NCI-H526 (cell line): ENCODE data around the gene PADI1.
A peak's percentile ranks its signal among the peaks of the same experiment; 100 is the strongest.

Experiments used
- DNase-seq, 2 experiments: peaks; one replicate each; lab custom pipeline; 2025; lab: John Stamatoyannopoulos, UW

Gene PADI1

GRCh38 chr1:17272646-17273045, 67.7 kb downstream of the PADI1 start:
- no peak for DNase-seq

DNA sequence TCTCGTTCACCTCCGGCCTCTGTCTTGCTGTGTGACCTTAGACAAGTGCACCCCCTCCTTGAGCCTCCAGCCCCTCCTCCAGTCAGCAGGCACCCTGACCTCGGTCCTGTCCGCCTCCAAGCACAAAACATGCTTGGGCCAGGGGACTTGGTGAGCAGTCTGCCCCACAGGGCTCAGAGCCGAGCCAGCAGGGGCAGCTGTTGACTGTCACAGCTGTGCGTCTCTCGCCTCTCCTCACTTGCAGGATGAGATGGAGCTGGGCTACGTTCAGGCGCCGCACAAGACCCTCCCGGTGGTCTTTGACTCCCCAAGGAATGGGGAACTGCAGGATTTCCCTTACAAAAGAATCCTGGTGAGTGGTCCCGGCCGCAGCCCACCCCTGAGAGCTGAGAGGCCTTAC, 68.2 kb downstream of the PADI1 start:
- no peak for DNase-seq

DNA sequence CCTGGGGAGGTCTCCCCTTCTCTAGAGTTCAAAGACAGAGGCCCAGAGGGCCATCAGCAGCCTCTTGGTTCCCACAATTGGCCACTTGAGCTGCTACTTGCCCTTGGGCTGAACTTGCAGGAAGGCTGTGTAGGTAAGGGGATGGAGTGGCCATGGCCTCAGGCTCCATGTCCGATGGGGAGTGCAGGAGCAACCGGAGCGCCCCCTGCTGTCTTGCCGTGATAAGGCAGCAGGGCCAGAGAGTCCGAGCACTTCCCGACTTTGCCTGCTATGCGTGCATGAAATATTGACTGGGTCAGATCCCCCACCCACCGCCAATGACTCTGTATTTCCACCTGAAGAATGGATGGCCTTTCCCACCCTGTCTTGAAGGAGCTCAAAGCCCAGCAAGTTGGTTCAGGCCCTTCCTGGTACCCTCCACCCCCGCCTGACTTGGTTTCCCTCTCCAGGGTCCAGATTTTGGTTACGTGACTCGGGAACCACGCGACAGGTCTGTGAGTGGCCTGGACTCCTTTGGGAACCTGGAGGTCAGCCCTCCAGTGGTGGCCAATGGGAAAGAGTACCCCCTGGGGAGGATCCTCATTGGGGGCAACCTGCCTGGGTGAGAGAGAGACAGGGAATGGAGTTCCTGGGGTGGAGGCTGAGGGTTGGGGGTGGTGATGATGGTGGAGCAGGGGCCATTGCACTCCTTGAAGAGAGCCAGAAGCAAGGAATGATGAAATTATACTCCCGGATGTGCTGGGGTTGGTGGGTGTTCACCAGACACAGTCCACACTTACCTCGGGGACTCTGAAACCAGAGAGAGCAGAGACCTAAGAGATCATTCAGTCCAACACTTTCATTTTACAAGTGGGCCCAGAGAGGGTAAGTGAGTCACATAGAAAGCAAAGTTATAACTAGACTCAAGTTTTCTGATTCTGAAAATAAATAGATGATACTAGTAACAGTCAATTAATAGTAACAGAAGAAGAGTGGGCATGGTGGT, 69.5 kb downstream of the PADI1 start:
- DNase-seq: peak; percentile 15 to 52

DNA sequence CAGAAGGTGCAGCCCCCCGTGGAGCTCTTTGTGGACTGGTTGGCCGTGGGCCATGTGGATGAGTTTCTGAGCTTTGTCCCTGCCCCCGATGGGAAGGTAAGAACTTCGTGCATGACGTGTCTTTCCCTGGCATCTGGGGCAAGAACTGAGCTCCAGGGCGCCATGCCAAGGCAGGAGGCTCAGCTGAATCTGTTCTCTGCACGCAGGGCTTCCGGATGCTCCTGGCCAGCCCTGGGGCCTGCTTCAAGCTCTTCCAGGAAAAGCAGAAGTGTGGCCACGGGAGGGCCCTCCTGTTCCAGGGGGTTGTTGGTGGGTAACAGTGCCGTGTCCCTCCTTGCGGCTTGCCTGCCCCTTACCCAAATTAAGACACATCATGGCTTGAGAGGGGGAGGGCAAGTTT, 71.6 kb downstream of the PADI1 start:
- DNase-seq: no peak

- no peak for DNase-seq
Measured at GRCh38 chr1:17277511-17278159, 72.7 kb downstream of the PADI1 start.

- DNase-seq: no peak
Measured at GRCh38 chr1:17278996-17279830, 74.3 kb downstream of the PADI1 start.

- DNase-seq: no peak
Measured at GRCh38 chr1:17280436-17280835, 75.5 kb downstream of the PADI1 start.

DNA sequence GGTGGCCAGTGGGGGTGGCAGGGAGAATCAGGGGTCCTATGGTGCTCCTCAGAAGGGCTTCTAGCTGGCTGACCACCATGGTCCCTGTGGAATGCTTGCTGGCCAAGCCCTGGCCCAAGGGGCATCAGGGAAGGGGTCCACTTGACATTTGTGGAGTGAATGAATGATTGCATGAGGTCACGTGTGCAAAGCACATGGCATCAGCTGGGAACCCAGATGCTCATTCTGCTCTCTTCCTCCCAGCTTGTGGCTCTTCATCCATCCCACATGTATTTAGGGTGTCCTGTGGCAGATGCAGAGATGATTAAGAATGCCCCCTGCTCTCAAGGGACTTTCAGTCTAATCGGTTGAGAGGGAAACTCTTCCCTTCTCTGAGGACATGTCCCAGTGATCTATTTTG, 76.0 kb downstream of the PADI1 start:
- DNase-seq: no peak

DNA sequence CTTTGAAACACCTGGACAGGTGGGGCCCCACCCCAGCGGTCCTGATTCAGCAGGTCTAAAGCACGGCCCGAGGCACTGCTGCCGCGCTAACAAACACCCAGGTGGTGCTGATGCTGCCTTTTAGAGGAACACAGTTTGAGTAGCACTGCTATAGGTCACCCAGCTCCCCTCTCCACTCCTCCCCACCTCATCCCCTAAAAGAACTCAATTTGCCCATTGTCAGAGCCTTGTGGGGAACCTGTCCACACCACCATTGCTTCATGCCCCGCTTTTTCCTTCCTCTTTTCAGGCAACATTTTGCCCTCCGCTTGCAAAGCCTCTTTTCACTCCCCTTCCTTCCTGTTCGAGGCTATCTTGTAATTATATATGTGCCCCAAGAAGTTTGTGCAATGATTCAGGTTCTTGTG, 76.8 kb downstream of the PADI1 start:
- DNase-seq: no peak

DNA sequence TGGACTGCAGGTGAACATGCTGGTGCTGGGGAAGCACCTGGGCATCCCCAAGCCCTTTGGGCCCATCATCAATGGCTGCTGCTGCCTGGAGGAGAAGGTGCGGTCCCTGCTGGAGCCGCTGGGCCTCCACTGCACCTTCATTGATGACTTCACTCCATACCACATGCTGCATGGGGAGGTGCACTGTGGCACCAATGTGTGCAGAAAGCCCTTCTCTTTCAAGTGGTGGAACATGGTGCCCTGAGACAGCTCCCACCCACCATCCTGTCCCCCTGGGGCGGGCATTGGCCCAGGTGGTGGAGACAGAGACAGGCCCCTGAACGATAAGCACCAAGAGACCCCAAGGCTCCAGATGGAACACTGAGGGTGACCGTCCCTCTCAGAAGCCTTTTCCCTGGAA, 77.9 kb downstream of the PADI1 start:
- DNase-seq: no peak

- DNase-seq: no peak
Measured at GRCh38 chr1:17286646-17287045, 81.7 kb downstream of the PADI1 start.

- DNase-seq: no peak
Measured at GRCh38 chr1:17287130-17287776, 82.3 kb downstream of the PADI1 start.

GRCh38 chr1:17289721-17290120, 84.8 kb downstream of the PADI1 start:
- DNase-seq: no peak

DNA sequence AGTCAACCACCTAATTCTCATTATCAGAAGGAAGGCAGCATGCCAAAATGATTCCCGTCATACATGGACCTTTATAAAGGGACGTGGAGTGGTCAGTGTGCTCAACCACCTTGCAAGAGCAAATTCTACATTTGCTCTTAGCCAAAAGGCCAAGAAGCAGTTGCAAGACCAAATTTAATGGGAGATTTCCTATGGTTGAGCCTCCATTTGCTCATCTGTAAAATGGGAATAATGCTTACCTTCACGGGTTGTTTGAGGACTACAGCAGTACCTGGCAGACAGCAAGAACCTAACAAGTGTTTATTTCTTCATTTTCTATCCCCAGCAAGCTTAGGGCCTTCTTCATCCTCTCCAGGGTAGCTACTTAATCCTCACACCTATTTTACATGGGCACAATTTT, 85.6 kb downstream of the PADI1 start:
- no peak for DNase-seq

GRCh38 chr1:17292299-17293160, 87.6 kb downstream of the PADI1 start:
- DNase-seq: no peak

GRCh38 chr1:17293681-17294425, 88.9 kb downstream of the PADI1 start:
- no peak for DNase-seq

DNA sequence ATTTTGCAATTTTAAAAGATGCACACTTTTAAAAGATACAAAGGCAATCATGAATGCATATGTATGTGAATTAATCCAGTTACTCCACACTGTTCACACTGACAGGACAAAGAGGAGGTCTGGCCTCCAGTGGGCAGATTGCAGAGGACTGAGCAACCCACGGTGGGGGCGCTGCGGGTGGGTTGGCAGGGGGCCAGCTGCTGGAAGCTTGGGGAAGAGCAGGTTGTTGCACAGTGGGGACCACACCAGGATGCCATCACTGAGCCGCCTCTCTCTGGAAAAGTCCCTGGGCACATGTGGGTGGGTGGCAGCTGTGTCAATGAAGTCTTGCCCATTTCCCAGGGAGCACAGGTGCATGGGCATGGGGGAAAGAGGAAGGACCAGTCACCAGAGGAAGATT, 90.4 kb downstream of the PADI1 start:
- no peak for DNase-seq
